Left forelimb (tissue), 1 donor: ENCODE measurements around the gene SLC11A1.

ENCODE experiments used
- DNase-seq: peaks from one replicate; pipeline ENCODE4 v3.0.0-alpha.2; 2018; ENCODE audit warnings: low spot score

SLC11A1 gene, protein sequence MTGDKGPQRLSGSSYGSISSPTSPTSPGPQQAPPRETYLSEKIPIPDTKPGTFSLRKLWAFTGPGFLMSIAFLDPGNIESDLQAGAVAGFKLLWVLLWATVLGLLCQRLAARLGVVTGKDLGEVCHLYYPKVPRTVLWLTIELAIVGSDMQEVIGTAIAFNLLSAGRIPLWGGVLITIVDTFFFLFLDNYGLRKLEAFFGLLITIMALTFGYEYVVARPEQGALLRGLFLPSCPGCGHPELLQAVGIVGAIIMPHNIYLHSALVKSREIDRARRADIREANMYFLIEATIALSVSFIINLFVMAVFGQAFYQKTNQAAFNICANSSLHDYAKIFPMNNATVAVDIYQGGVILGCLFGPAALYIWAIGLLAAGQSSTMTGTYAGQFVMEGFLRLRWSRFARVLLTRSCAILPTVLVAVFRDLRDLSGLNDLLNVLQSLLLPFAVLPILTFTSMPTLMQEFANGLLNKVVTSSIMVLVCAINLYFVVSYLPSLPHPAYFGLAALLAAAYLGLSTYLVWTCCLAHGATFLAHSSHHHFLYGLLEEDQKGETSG

DNA sequence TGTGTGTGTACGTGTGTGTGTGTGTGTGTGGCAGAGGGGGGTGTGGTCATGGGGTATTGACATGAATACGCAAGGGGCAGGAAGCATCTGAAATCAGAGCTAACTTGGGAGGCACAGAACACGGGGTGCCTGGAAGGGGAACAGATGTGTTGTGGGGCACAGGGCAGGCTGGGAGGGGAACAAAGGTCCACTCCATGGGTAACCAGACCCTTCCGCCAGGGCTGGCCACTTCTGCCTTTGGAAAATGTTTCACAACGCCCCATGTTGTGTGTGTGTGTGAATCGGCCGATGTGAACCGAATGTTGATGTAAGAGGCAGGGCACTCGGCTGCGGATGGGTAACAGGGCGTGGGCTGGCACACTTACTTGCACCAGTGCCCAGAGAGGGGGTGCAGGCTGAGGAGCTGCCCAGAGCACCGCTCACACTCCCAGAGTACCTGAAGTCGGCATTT, at the start of gene SLC11A1:
Gene SLC11A1, plus strand, starts transcription at position 358 of the 451 bp plus-strand sequence. CDS start 96 bp downstream, outside the sequence.
- no peak for DNase-seq

DNA sequence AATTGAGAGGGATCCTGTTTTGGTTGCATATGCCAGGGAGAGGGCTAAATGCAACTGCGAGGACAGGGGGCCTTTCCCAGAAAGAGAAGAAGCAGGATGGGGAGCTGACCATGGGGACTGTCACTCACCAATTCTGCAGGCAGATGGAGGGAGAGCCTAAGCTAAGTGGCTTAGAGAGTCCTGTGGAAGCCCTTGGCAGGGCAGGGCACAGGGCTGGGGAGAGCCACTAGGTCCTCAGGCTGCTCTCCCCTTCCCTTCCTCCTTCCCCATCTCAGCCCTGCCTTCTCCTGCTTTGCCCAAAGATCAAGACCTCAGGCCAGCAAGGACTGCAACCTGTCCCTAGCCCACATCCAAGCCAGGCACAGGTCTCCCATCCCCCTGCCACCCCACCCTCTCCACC, 49.8 kb upstream of the SLC11A1 start:
- DNase-seq: no peak

DNA sequence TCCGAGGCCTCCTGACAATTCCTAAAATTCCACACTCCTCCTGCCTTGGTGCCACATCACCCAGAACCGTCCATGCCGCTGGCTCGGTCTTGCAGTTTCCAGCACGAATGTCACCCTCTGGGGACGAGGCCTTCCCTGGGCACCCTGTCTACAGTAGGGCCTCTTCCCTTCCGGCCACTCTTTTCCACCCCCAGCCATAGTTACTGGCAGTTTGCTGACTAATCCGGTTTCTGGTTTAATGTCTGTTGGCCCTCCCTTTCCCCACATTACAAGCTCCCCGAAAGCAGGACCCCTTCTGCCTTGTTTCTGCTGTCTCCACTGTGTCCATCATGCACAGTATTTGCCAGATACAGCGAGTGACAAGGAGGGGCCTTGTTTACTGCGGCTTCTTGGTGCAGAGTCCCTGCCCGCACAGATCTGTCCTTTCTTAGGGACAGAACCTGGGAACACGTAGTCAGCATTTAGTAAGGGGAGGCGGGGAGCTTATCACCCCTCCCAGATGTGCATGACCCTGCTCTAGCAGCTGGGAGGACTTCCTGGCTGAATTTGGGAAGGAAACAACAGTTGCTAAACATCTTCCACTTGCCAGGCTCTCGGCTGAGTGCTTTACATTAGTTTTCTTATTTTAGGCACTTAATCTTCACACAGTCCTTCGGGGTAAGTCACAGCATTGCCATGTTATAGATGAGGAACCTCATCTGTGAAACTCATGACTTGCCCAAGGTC, 49.0 kb upstream of the SLC11A1 start:
- DNase-seq: no peak

DNA sequence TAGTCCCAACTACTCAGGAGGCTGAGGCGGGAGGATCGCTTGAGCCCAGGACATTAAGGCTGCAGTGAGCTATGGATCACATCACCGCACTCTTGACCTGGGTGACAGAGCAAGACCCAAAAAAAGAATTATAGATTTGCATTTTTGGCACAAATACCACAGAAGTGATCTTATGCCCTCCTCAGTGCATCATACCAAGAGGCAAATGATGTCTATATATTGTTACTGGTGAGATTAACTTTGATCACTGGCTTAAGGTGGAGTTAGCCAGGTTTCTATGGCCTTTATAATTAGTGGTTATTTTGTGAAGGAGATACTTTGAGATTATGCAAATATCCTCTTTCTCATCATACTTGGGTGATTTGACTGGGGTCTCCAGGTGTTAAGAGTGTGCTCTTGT, 47.5 kb upstream of the SLC11A1 start:
- no peak for DNase-seq

DNA sequence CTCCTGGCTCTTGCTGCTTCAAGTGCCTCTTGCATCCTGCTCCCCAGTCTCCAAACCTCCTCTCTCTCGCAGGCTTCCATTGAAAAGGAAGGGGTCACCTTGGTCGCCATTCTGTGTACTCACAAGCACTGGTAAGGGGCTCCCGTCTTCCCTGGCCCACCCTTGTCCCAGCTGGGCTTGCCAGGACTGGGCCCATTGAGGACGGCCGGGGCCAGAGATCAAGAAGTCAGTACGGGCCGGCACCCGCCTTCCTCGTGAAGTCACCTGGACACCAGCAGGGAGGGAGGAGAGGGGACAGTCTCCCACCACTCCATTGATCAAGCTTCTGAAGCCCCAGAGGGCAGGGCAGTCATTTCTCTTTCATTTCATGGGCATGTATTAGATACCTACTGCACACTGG, 41.4 kb upstream of the SLC11A1 start:
- no peak for DNase-seq

DNA sequence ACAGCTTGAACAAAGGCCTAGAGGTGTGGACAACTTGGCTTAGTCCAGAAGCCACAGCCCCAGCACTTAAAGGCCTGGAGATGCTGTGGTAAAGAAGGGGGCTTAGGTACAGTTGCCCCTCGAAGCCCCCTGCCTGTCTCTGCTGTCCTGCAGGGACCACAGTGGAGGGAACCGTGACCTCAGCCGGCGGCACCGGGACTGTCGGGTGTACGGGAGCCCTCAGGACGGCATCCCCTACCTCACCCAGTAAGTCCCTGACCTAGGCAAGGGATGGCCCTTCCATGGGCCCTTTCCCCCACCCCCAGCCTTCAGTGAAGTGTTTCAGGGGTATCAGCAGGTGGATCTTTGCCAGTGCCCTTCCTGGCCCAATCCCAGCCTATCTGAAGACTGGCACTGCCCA, 40.7 kb upstream of the SLC11A1 start:
- no peak for DNase-seq

DNA sequence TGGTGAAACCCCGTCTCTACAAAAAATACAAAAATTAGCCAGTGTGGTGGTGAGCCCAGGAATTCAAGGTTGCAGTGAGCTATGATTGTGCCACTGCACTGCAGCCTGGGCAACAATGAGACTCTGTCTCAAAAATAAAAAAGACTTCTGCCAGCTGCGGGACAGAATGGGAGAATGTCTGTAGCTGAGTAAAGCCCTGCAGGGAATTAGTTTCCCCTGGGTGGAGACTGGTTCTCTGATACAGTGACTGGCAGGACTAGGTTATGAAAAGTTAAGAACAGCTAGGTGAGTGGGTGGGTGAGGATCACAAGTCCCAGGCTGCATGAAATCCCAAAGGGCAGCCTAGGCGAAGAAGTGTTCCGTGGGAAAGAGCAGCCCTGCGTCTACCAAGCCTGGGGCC, 39.2 kb upstream of the SLC11A1 start:
- no peak for DNase-seq

DNA sequence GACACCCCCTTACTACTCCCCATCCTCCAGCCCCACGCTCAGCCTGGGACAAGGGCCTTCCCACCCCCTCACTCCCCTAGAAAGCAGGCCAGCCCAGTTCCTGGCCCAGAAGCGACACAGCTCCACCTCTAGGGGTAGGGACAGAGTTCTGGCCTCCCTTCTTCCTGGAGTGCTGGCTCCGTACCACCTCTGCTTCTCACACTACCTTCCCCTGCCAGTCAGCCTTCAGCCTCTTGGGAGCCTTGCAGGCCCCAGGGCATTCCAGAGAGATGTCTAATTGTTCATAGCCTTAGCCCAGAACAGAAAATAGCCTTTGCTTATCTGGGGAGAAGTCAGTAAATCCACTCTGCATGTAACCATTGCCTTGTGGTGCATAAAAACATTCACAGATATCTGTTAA, 38.5 kb upstream of the SLC11A1 start:
- DNase-seq: no peak

DNA sequence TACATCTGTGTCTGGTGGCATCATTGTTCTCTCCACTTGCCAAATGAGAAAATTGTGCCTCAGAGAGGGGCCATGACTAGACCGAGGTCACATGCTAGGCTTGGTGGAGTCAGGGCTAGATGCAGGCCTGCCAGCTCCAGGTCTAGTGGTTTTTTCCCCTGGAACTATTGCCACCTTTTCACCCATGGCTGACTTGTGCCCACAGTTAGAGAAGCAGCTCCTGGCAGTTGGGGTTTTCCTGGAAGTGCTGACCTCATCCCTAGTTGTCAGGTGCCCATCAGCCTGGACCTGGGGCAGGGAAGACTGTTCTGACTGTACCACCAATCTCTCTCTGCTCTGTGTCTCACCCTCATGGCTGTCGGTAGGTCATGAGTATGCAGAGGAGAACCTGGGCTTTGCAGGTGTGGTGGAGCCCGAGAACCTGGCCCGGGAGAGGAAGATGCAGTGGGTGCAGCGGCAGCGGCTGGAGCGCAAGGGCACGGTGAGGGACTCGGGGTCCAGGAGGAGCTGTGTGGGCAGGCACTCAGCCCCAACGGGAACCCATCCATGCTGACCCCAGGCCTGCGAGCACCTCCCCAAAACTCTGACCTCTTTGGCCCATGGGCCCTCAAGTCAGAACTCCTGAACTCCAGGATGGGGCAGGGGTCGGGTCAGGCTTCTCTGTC, 37.9 kb upstream of the SLC11A1 start:
- no peak for DNase-seq

DNA sequence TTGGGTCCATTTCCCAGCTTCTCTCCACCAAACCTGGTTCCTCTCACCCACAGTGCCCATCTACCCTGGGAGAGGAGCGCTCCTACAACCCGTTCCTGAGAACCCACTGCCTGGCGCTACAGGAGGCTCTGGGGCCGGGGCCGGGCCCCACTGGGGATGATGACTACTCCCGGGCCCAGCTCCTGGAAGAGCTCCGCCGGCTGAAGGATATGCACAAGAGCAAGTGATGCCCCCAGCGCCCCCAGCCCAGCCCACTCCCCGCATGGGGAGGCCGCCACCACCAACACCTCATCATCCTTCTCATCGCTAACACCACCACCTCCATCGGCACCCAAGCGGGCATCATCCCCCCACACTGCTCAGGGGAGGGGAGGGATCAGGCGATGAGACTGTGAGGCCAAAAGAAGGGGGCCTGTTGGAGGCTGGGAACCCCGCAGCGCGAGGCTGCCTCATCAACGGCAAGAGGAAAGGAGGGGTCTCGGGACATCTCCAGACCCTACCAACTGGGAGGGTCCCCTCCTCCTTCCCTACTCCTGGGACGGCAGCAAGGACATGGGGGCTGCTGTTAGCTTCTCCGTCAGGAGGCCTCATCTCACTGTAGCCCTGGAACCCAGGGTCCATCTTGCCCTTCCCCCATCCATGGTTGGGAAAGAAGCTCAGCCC, 37.2 kb upstream of the SLC11A1 start:
- DNase-seq: no peak

DNA sequence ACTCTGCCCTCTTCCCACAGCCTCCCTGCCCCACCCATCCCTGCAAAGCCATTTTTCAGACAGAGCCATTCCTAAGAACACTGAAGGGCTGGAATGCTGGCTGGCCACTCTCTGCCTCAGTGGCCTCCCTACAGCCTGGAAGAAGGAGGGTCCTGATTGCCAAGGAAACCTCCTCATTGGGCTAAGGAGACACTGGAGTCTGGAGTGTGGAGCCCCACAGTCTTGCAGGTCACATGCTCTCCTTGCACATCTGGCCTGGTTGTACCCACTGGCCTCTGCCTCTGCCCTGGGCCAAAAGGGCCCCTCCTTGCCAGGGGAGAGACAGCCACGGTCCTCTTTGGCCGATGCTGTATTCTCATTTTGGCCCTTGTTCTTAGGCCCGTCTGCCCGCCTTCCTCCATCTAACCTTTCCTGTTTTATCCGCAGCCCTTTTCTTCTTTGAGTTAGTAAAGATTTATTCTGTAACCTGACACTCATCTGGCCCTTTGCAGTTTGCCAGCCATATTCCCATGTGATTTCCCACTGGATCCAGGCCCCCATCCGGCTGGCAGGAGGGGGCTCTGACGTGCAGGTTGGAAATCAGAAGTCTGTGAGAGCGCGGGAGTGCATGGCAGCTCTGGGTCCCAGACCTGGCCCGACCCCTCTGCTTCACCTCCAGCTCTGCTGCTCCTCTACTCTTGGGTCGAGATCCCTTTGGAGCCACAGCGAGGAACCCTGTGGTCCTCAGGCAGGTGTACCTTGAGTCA, 36.4 kb upstream of the SLC11A1 start:
- DNase-seq: no peak

DNA sequence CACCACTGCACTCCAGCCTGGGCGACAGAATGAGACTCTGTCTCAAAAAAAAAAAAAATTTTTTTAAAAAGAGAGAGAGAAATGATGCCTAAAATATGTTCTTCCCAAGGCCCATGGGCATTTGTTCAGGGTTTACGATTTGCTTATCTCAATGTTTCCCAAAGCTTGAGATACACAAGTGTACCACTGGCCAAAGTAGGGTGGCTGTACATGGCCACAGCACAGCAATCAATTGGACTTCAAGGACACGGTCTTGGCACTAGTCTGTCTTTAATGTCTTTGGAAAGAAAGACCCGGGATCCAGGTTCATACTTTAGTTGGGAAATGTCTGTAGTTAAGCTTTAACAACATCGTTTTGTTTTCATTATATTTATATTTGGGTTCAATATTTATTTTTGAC, 34.9 kb upstream of the SLC11A1 start:
- DNase-seq: no peak

DNA sequence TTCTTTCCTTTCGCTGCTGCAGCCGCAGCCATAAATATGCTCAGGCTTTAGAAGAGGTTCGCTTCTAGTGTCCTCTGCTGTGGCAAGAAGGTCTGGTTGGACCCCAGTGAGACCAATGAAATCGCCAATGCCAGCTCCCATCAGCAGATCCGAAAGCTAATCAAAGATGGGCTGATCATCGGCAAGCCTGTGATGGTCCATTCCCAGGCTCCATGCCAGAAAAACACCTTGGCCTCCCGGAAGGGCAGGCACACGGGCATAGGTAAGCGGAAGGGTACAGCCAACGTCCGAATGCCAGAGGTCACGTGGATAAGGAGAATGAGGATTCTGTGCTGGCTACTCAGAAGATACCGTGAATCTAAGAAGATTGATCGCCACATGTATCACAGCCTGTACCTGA, 28.0 kb upstream of the SLC11A1 start:
- DNase-seq: no peak

DNA sequence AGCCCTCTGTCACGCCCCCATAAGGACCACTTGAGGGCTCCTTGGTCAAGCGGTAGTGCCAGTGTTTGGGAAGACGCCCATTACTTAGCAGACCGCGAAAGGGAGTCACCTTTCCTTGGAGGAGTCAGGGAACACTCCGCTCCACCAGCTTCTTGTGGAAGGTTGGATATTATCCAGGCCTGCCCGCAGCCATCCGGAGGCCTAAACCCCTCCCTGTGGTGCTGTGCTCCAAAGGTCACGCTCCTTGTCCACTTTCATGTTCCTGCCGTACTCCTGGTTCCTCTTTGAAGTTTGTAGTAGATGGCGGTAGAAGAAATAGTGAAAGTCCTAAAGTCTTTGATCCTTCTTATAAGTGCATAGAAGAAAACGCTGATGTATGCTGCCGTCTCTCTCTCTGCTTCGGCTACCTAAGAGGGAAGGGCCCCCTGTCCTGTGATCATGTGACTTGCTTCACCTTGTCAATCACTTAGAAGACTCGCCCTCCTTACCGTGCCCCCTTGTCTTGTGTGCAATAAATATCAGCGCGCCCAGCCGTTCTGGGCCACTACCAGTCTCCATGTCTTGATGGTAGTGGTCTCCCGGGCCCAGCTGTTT, 27.1 kb upstream of the SLC11A1 start:
- no peak for DNase-seq

DNA sequence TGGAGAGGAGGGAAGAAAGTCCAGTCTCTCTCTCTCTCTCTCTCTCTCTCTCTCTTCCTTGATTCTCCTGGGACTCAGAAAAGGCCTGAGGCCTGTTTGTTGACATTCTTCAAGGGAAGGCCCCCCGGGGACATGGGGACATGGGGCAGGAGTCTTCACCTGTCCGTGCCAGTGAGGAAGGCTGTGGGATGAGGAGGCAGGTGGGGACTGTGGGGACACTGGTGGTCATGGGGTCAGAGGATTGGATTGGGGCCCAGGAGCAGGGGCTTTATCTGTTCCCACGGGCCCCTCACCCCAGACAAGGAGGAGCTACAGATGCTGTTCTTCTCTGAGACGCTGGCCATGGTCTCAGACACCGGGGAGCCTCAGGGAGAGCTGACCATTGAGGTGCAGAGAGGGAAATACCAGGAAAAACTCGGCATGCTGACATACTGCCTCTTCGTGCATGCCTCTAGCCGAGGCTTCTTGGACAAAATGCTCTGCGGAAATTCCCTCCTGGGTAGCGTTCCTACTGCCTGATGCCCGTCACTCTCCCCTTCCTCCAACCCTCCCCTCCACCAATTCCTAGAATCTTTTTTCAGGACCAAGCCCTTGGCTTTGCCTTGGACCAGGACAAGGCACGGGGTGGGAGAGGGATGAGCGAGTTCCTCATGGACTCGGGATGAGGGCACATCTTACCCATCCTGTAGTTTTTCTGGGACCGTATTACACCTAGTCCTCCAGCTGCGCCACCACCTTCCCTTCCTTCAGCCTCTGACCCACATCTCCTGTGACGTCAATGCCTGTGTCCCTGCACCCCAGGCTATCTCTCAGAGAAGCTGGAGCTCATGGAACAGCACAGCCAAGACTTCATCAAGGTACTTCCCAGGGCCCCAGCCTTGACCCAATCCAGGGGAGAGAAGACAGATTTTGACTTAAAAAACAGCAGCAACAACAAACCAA, 24.6 kb upstream of the SLC11A1 start:
- no peak for DNase-seq

DNA sequence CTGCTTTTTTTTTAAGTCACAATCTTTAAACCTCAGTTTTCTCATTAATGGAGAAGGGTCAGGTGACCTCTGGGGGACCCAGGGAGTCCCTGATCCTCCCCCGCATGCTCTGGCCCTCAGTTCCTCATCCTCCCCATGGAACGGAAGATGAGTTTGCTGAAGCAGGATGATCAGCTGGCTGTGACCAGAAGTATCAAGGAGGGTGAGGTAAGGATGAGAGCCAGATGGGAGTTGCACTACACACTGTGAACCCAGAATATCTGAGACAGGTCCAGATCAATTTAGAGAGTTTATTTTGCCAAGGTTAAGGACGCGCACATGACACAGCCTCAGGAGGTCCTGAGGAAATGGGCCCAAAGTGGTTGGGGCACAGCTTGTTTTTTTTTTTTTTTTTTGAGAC, 21.6 kb upstream of the SLC11A1 start:
- DNase-seq: no peak

DNA sequence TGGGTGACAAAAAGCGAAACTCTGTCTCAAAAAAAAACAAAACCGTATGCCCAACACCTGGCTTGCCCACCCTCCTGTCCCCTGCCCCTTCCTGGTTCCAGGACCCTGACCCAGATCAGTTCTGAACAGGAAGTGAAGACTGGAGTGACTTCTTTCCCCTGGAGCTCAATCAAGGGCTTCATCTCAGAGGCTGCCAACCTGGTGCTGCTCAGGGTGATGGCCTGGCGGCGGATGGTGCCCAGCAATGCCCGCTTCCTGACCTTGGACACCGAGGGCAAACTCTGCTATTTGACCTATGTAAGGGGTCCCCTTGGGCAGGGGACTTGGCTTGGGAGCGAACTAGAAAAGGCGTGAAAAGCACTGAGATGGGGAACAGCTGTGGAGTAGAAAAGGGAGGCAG, 19.5 kb upstream of the SLC11A1 start:
- DNase-seq: no peak

DNA sequence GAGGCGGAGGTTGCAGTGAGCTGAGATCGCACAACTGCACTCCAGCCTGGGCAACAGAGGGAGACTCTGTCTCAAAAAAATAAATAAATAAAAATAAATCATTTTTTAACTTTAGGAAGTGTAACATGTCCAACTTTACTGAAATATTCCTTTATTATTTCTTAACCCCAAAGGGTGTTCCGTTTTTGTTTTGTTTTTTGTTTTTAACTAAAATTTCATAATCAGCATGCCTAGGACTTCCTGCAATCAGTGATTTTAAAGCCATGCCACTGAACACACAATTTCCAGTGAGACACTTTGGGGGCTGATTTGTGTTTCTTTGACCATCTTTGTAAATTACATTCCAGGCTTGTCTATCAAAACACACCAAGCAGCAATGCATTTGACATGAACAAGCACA, 18.3 kb upstream of the SLC11A1 start:
- no peak for DNase-seq

DNA sequence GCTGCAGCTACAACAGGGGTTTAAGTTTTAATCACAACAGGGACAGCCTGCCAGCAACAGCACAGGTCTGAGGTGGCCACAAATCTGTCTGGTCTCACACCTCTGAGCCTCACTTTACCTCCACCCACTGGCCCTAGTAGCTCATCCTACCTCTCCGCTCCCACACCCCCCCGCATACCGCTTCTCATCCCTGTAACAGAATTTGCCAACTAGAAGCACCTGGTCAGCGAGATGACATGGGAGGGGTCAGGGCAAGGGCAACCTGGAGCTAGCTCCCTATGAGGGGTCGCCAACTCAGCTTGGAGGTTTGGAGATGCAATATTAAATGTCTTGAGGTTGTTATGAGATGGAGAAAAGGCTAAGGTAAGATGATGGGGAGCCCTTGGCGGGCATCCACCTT, 17.9 kb upstream of the SLC11A1 start:
- no peak for DNase-seq
